IMR-90 (cell line): ENCODE measurements around the gene CD6. TPM values are rescaled to one million over a fixed set of nuclear protein-coding genes. Genes with fewer than 3 reads are reported as not detected.

Source experiments
- ATAC-seq: fragments of 200-7000 bp; cut with Tn5 transposase; 2 replicates; pipeline ENCODE4 v1.9.1; 2020; ENCODE audit warnings: low read depth, mild to moderate bottlenecking, moderate library complexity
- BruUV-seq: library from RNA; stranded (reverse); fragments of 400-500 nt; replicated peaks from 2 replicates; lab custom pipeline; 2021; lab: Mats Ljungman, UMichigan
- CTCF ChIA-PET: fragments of 300-600 bp; formaldehyde crosslinking; extraction: SDS; loops from one replicate; lab custom pipeline; 2021; ENCODE audit warnings: antibody characterized with exemption; lab: Yijun Ruan, JAX
- POLR2A ChIA-PET: fragments of 300-600 bp; sonication (Branson Sonifier 250); formaldehyde crosslinking; loops from one replicate; lab custom pipeline; 2022; ENCODE audit warnings: antibody characterized with exemption; ENCODE audit not compliant: unreplicated experiment; lab: Charles Lee
- DNase-seq: peaks from one replicate; pipeline ENCODE4 v3.0.0; 2013
- H2AFZ ChIP-seq: replicated peaks from 2 replicates; pipeline ENCODE3; 2013; ENCODE audit warnings: low read length, mild to moderate bottlenecking; ENCODE audit not compliant: poor library complexity
- H2AK5ac ChIP-seq: 2 replicates; pipeline ENCODE4 v1.6.1; 2013; ENCODE audit warnings: low read depth, low read length, inconsistent platforms
- H2AK9ac ChIP-seq: replicated peaks from 2 replicates; pipeline ENCODE3; 2013; ENCODE audit warnings: mild to moderate bottlenecking, low read depth, low read length, moderate library complexity; ENCODE audit not compliant: poor library complexity
- H2BK120ac ChIP-seq: 2 replicates; pipeline ENCODE4 v1.6.1; 2013; ENCODE audit warnings: low read depth, low read length, inconsistent platforms
- H2BK15ac ChIP-seq: 3 replicates; pipeline ENCODE4 v1.6.1; 2013; ENCODE audit warnings: low read depth, low read length, inconsistent platforms
- H2BK20ac ChIP-seq: 2 replicates; pipeline ENCODE4 v1.6.1; 2013; ENCODE audit warnings: low read depth, mild to moderate bottlenecking, inconsistent platforms, low read length, moderate library complexity
- H2BK5ac ChIP-seq: 2 replicates; pipeline ENCODE4 v1.6.1; 2013; ENCODE audit warnings: mild to moderate bottlenecking, low read depth, low read length, inconsistent platforms; ENCODE audit not compliant: poor library complexity, severe bottlenecking
- H3K14ac ChIP-seq: replicated peaks from 2 replicates; pipeline ENCODE4 v1.6.1; 2013; ENCODE audit warnings: low read depth, low read length, inconsistent platforms
- H3K18ac ChIP-seq: 2 replicates; pipeline ENCODE4 v1.6.1; 2013; ENCODE audit warnings: low read depth, low read length, control low read depth
- H3K23ac ChIP-seq: 2 replicates; pipeline ENCODE4 v1.6.1; 2013; ENCODE audit warnings: low read depth, low read length, inconsistent platforms
- H3K27ac ChIP-seq: 2 replicates; pipeline ENCODE4 v1.5.1; 2013; ENCODE audit warnings: mild to moderate bottlenecking, control low read depth, low read length; ENCODE audit not compliant: insufficient read depth
- H3K27me3 ChIP-seq: 2 replicates; pipeline ENCODE4 v1.6.1; 2013; ENCODE audit warnings: low read length; ENCODE audit not compliant: control insufficient read depth, insufficient read depth
- H3K36me3 ChIP-seq: 2 replicates; pipeline ENCODE4 v1.6.1; 2013; ENCODE audit warnings: low read length, mixed read lengths; ENCODE audit not compliant: control insufficient read depth, insufficient read depth
- H3K4ac ChIP-seq: 2 replicates; pipeline ENCODE4 v1.6.1; 2013; ENCODE audit warnings: low read depth, low read length, inconsistent platforms
- H3K4me1 ChIP-seq: 2 replicates; pipeline ENCODE4 v1.6.1; 2013; ENCODE audit warnings: low read length, mixed read lengths; ENCODE audit not compliant: control insufficient read depth, insufficient read depth
- H3K4me2 ChIP-seq: 2 replicates; pipeline ENCODE4 v1.6.1; 2013; ENCODE audit warnings: low read depth, mild to moderate bottlenecking, control low read depth, low read length, moderate library complexity
- H3K4me3 ChIP-seq: 2 replicates; pipeline ENCODE4 v1.5.1; 2013; ENCODE audit warnings: low read depth, mild to moderate bottlenecking, control low read depth, low read length, moderate library complexity; ENCODE audit not compliant: insufficient read depth
- H3K56ac ChIP-seq: 2 replicates; pipeline ENCODE4 v1.6.1; 2013; ENCODE audit warnings: low read length, inconsistent platforms; ENCODE audit not compliant: insufficient read depth; ENCODE audit errors: extremely low read depth
- H3K79me1 ChIP-seq, 2 experiments: 2 replicates each; pipeline ENCODE4 v1.6.1; 2013; ENCODE audit warnings: low read length in 2 of 2, inconsistent platforms in 1 of 2, low read depth in 1 of 2
- H3K9ac ChIP-seq: 2 replicates; pipeline ENCODE4 v1.6.1; 2013; ENCODE audit warnings: low read depth, low read length, control low read depth
- H3K9me1 ChIP-seq: 2 replicates; pipeline ENCODE4 v1.6.1; 2013; ENCODE audit warnings: low read length, inconsistent platforms; ENCODE audit not compliant: insufficient read depth
- H3K9me3 ChIP-seq: 2 replicates; pipeline ENCODE4 v1.6.1; 2013; ENCODE audit warnings: low read length; ENCODE audit not compliant: control insufficient read depth, insufficient read depth
- H4K20me1 ChIP-seq: 2 replicates; pipeline ENCODE4 v1.6.1; 2013; ENCODE audit warnings: low read length, inconsistent platforms; ENCODE audit not compliant: insufficient read depth
- H4K5ac ChIP-seq: 2 replicates; pipeline ENCODE4 v1.6.1; 2013; ENCODE audit warnings: mild to moderate bottlenecking, low read depth, low read length, control low read depth
- H4K8ac ChIP-seq, 2 experiments: 2 replicates each; pipeline ENCODE4 v1.6.1; 2013; ENCODE audit warnings: low read depth in 2 of 2, low read length in 2 of 2, control low read depth in 1 of 2, inconsistent platforms in 1 of 2
- H4K91ac ChIP-seq: 2 replicates; pipeline ENCODE4 v1.6.1; 2013; ENCODE audit warnings: low read depth, low read length, inconsistent platforms; ENCODE audit not compliant: insufficient read depth
- CEBPB ChIP-seq: IDR thresholded peaks from 2 replicates; pipeline ENCODE4 v1.6.1; 2012; ENCODE audit warnings: low read depth, low read length, improper control_type of control experiment
- CHD1 ChIP-seq: IDR thresholded peaks from 2 replicates; pipeline ENCODE4 v1.6.1; 2012; ENCODE audit warnings: low read depth, low read length, improper control_type of control experiment
- CTCF ChIP-seq: conservative IDR thresholded peaks from 2 replicates; pipeline ENCODE4 v1.5.1; 2012; ENCODE audit warnings: mild to moderate bottlenecking, low read depth, low read length, improper control_type of control experiment
- MAZ ChIP-seq: IDR thresholded peaks from 2 replicates; pipeline ENCODE4 v1.6.1; 2012; ENCODE audit warnings: low read depth, mild to moderate bottlenecking, low read length, improper control_type of control experiment, moderate library complexity, borderline replicate concordance
- MXI1 ChIP-seq: IDR thresholded peaks from 2 replicates; pipeline ENCODE4 v1.6.1; 2012; ENCODE audit warnings: low read depth, mild to moderate bottlenecking, low read length, moderate library complexity, borderline replicate concordance
- SMC3 ChIP-seq: fragments of 150-350 bp; IDR thresholded peaks from 2 replicates; pipeline ENCODE4 v1.6.1; 2016; ENCODE audit warnings: low read depth, mild to moderate bottlenecking, antibody characterized with exemption, low read length, moderate library complexity
- USF2 ChIP-seq: fragments of 150-350 bp; IDR thresholded peaks from 2 replicates; pipeline ENCODE4 v1.6.1; 2017; ENCODE audit warnings: mild to moderate bottlenecking, antibody characterized with exemption, low read length, low read depth
- WGBS, 2 experiments: methylation state at CpG; one replicate each; pipeline versions ENCODE4 v1.1.5 to v1.1.7; 2013; ENCODE audit warnings: missing lambda C conversion rate in 2 of 2; ENCODE audit not compliant: insufficient read length in 1 of 2; ENCODE audit errors: extremely low coverage in 2 of 2; 5-methylcytosine and 5-hydroxymethylcytosine counted together
- dilution Hi-C: fragments of 300-500 bp; cut with HindIII; formaldehyde crosslinking; loops from one replicate; pipeline ENCODE4 v1.14.3; 2018; ENCODE audit warnings: low sequenced_read_pairs; ENCODE audit not compliant: unreplicated experiment
- in situ Hi-C: fragments of 300-500 bp; cut with MboI; formaldehyde crosslinking; loops from 3 replicates; pipeline ENCODE4 v1.14.3; 2019; ENCODE audit warnings: low sequenced_read_pairs, inconsistent platforms, mixed read lengths
- intact Hi-C: fragments of 100-400 bp; cut with micrococcal nuclease; formaldehyde crosslinking; loops from 2 replicates; pipeline ENCODE4 v1.10.0; 2022
- polyA plus RNA-seq, 3 experiments: library from polyadenylated mRNA; depleted of rRNA; stranded (reverse); fragments of >200 nt; gene quantifications; 2 replicates each; pipeline ENCODE4 v1.2.3, GENCODE V29; 2012; ENCODE audit warnings: low replicate concordance in 1 of 3
- total RNA-seq: library from RNA; depleted of rRNA; stranded (reverse); fragments of >200 nt; gene quantifications from 2 replicates; pipeline ENCODE4 v1.2.3, GENCODE V29; 2012

The CD6 gene
- total and polyA plus RNA-seq, 2 of the 4 experiments (the other 2 are of a cell fraction) = not detected

- ATAC-seq = no peak
- no TSS peak for BruUV-seq
Observed at GRCh38 chr11:60922906-60923305, 48.6 kb upstream of the CD6 start.

More at GRCh38 chr11:60922906-60923305, 48.6 kb upstream of the CD6 start:
- no CpG with 5 or more reads among the region's 6 CpGs for WGBS, 2 experiments
- Histone ChIP-seq H3K27me3 (no peaks in the 10 kb centered on the region), H2BK20ac (no peak overlapping the region), H2BK5ac (no peak overlapping the region), H3K36me3 (peaks cover 29% of the 10 kb centered on the region), H4K20me1 (peaks cover 24% of the 10 kb centered on the region), H3K27ac (no peak overlapping the region), H2AK9ac (no peak overlapping the region), H3K4me3 (no peak overlapping the region), H3K9me3 (no peaks in the 10 kb centered on the region), H4K5ac (no peak overlapping the region), H2AFZ (no peak overlapping the region), H4K91ac (no peak overlapping the region), H2AK5ac (no peak overlapping the region), H3K79me1 (peaks cover 16 to 56% of the 10 kb centered on the region in 2 experiments), H2BK120ac (no peak overlapping the region), H3K18ac (no peak overlapping the region), H3K4me1 (peaks cover 17% of the 10 kb centered on the region), H4K8ac (no peak overlapping the region), H3K23ac (no peak overlapping the region), H3K14ac (no peak overlapping the region), H3K4me2 (no peak overlapping the region), H3K4ac (no peak overlapping the region), H3K9me1 (peaks cover 18% of the 10 kb centered on the region; the same call in 1 of the 2 replicates), H2BK15ac (no peak overlapping the region), H3K9ac (no peak overlapping the region), H3K56ac (no peak overlapping the region)
- dilution Hi-C loops = no loop called here
- intact Hi-C loops = no loop called here
- DNase-seq = no peak
- POLR2A ChIA-PET = no interaction called here
- TF ChIP-seq MAZ (no peak), USF2 (no peak), CTCF (no peak), MXI1 (no peak), SMC3 (no peak), CHD1 (no peak), CEBPB (no peak)
- CTCF ChIA-PET = no interaction called here
- in situ Hi-C loops = loop anchor here (25.0 kb wide), 1 partner anchor 1336 kb away; no protein-coding TSS in a partner anchor
